HG03575 (cell line): Measurements from ENCODE around the gene HOXD11.

Experiments used
- ATAC-seq: cut with Tn5 transposase; IDR thresholded peaks from one replicate; pipeline ENCODE4 v1.9.1; 2021; ENCODE audit not compliant: unreplicated experiment, insufficient number of reproducible peaks, low FRiP score; ENCODE audit errors: extremely low read depth

The HOXD11 gene

GRCh38 chr2:176106581-176107539 lies at the start of gene HOXD11:
HOXD11 (plus strand) TSS chr2:176107280; CDS start chr2:176107356, 76 bp downstream.
- ATAC-seq = no peak

GRCh38 chr2:176063958-176064357 lies 43.1 kb upstream of the HOXD11 start:
- no peak for ATAC-seq

- no peak for ATAC-seq
These were observed 40.2 kb upstream of the HOXD11 start for GRCh38 chr2:176066645-176067588.

- no peak for ATAC-seq
These were observed 39.3 kb upstream of the HOXD11 start for GRCh38 chr2:176067589-176068418.

GRCh38 chr2:176068419-176068832 lies 38.7 kb upstream of the HOXD11 start:
- no peak for ATAC-seq

GRCh38 chr2:176071330-176072291 lies 35.5 kb upstream of the HOXD11 start:
- no peak for ATAC-seq

- ATAC-seq = no peak
These were observed 34.8 kb upstream of the HOXD11 start for GRCh38 chr2:176072292-176072669.

GRCh38 chr2:176072951-176073904 lies 33.9 kb upstream of the HOXD11 start:
- no peak for ATAC-seq

GRCh38 chr2:176074919-176075425 lies 32.1 kb upstream of the HOXD11 start:
- no peak for ATAC-seq

- no peak for ATAC-seq
These were observed 31.6 kb upstream of the HOXD11 start for GRCh38 chr2:176075481-176075880.

GRCh38 chr2:176076063-176076462 lies 31.0 kb upstream of the HOXD11 start:
- ATAC-seq = no peak

- ATAC-seq = no peak
These were observed 30.3 kb upstream of the HOXD11 start for GRCh38 chr2:176076796-176077195.

- ATAC-seq = no peak
These were observed 28.4 kb upstream of the HOXD11 start for GRCh38 chr2:176078541-176079284.

GRCh38 chr2:176079285-176079830 lies 27.7 kb upstream of the HOXD11 start:
- no peak for ATAC-seq

- ATAC-seq = no peak
These were observed 27.1 kb upstream of the HOXD11 start for GRCh38 chr2:176079831-176080539.
